Measurements from ENCODE around the gene DBP.

DNA sequence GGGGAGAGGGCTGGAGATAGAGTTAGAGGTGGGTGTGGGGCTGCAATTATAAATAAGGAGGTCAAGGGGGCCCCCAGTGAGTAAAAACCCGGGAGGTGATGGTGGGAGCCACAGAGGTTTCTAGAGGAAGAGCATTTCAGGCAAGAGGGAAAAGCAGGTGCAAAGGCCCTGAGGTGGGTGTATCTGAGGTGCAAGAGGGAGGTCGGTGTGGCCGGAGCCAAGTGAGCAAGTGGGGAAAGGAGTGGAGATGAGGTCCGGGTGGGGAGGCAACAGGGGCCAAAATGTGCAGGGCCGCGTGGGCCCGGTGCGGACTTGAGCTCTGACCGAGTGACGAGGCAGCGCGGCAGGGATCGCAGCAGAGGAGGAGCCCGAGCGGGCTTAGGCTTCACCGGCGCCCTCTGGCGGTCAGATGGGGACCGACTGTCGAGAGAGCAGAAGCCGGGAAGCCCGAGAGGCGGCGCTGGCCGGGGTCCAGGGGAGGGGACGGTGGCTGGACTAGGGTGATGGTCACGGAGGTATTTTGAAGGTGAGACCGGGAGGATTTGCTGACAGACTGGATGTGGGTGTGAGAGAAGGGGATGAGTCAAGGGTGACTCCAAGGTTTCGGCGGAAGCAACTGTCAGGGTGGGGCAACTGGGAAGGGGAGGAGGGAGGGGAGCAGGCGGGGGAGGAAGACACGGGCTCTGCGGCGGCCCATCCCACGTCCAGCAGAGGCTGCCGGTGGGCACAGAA, 48.3 kb downstream of the DBP start:
- TF ChIP-seq POLR2AphosphoS5 (IDR thresholded peaks at IDR 0.05; ENCODE audit: low read depth, low read length) (no peak), POLR2A (IDR thresholded peaks at IDR 0.05; ENCODE audit: low read depth, low read length) (no peak), TAF1 (IDR thresholded peaks at IDR 0.05; ENCODE audit: borderline replicate concordance, low read depth, low read length) (no peak)
